ENCODE data around the gene ZNF398. TPM values are rescaled to one million over a fixed set of nuclear protein-coding genes. Genes with fewer than 3 reads are reported as not detected.

Gene ZNF398
- total RNA-seq, 4 donors from 2014 or later: 13.7 to 37.0 (median 28.1) TPM

DNA sequence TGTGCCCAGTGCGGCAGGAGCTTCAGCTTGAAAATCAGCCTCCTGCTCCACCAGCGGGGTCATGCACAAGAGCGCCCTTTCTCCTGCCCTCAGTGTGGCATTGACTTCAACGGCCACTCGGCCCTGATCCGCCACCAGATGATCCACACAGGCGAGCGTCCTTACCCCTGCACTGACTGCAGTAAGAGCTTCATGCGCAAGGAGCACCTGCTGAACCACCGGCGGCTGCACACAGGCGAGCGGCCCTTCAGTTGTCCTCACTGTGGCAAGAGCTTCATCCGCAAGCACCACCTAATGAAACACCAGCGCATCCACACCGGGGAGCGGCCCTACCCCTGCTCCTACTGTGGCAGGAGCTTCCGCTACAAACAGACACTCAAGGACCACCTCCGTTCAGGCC lies 32.0 kb downstream of the ZNF398 start:
- Histone ChIP-seq H3K4me1 (peaks cover 0 to 5% (median 0%) of the 10 kb centered on the region in 4 donors), H3K27ac (no peak overlapping the region), H3K4me3 (no peak overlapping the region), H3K27me3 (no peaks in the 10 kb centered on the region), H3K36me3 (peaks cover 0 to 44% (median 14%) of the 10 kb centered on the region in 4 donors), H3K9me3 (no peaks in the 10 kb centered on the region)
- DNase-seq: no peak
- in situ Hi-C loops (cut with MboI; ENCODE audit: low pct_ligation_motif_present in 1 of 4, low pct_unique_long_range_greater_than_20kb in 1 of 4, low sequenced_read_pairs in 3 of 4) (no loop called here), intact Hi-C loops (cut with DNase I; ENCODE audit: low total_unique reads) (no loop called here)
- 98% methylated on average over 19 of the region's 19 CpGs; no CpG with 5 or more reads in 1 of the 2 donors for WGBS, 2 donors (ENCODE audit: low coverage in 1 of 2)
- no peak for TF ChIP-seq POLR2A (IDR thresholded peaks at IDR 0.05)
- TF ChIP-seq POLR2AphosphoS5 (IDR thresholded peaks at IDR 0.05): no peak
- TF ChIP-seq CTCF (IDR thresholded peaks at IDR 0.05): no peak
- TF ChIP-seq EP300 (IDR thresholded peaks at IDR 0.05; ENCODE audit: low read depth): no peak

DNA sequence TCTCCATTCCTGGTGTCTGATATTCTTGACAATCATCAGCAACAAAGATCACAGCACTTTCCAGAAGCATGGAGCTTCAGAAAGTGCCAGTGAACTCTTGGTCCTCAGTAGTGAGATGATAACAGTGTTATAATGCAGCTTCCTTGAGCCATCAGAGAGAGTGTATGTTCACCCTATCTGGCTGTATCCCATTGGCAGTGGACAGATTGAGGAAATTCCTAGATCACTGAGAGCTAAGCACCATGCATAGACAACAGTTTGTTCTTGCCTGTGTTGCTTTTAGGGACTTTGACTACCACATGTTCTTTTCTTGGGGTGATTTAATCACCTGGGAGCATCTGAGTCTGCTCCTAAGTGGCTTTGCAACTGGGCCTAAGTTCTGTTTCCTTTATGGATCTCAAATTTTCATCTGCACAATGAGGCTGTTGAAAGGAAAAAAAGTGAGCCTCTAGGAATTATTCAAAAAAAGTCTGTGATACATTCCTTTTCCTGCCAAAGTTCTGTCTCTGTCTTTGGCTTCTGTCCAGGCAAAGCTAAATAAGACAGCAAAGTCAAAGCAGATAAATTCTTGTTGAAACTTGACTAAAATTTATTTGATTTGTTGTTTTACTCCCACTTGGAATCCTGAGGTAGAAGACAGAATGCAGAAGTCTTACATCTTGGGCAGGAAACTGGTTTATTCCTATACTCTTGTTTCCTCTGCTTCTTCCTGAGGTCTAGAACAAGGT lies 33.6 kb downstream of the ZNF398 start:
- H3K4me1 ChIP-seq: peaks cover 0 to 5% (median 0%) of the 10 kb centered on the region in 4 donors
- H3K36me3 ChIP-seq: peaks cover 0 to 41% (median 14%) of the 10 kb centered on the region in 4 donors
- H3K9me3 ChIP-seq: no peaks in the 10 kb centered on the region
- H3K27me3 ChIP-seq: no peaks in the 10 kb centered on the region
- DNase-seq: no peak
- intact Hi-C loops (cut with DNase I; ENCODE audit: low total_unique reads) (no loop called here), in situ Hi-C loops (cut with MboI; ENCODE audit: low pct_ligation_motif_present in 1 of 4, low pct_unique_long_range_greater_than_20kb in 1 of 4, low sequenced_read_pairs in 3 of 4) (no loop called here)
- no peak overlapping the region for H3K4me3 ChIP-seq
- H3K27ac ChIP-seq: no peak overlapping the region
- TF ChIP-seq POLR2AphosphoS5 (IDR thresholded peaks at IDR 0.05): no peak
- TF ChIP-seq CTCF (IDR thresholded peaks at IDR 0.05): no peak
- no peak for TF ChIP-seq EP300 (IDR thresholded peaks at IDR 0.05; ENCODE audit: low read depth)
- no peak for TF ChIP-seq POLR2A (IDR thresholded peaks at IDR 0.05)

DNA sequence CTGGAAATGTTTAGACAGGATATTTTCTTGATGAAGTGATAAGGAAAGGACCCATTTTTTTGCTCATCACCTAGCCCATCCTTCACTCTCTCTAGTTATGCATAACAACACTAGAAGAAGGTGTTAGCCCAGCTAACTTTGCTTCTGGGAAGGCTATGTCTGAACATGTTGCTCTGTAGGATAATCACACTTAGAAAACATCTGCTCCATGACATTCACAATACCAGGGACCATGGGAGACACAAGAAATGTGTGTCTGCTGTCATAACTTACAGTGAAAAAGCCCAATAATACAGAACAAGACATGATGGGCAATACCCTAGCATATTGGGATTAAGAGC lies 34.2 kb downstream of the ZNF398 start:
- no peak for DNase-seq
- intact Hi-C loops (cut with DNase I; ENCODE audit: low total_unique reads) (no loop called here), in situ Hi-C loops (cut with MboI; ENCODE audit: low pct_ligation_motif_present in 1 of 4, low pct_unique_long_range_greater_than_20kb in 1 of 4, low sequenced_read_pairs in 3 of 4) (no loop called here)
- Histone ChIP-seq H3K4me3 (no peak overlapping the region), H3K27me3 (no peaks in the 10 kb centered on the region), H3K9me3 (no peaks in the 10 kb centered on the region), H3K4me1 (peaks cover 0 to 5% (median 0%) of the 10 kb centered on the region in 4 donors), H3K36me3 (peaks cover 0 to 35% (median 12%) of the 10 kb centered on the region in 4 donors), H3K27ac (no peak overlapping the region)
- no peak for TF ChIP-seq CTCF (IDR thresholded peaks at IDR 0.05)

GRCh38 chr7:149184274-149184673 lies 37.0 kb downstream of the ZNF398 start:
- in situ Hi-C loops (cut with MboI; ENCODE audit: low pct_ligation_motif_present in 1 of 4, low pct_unique_long_range_greater_than_20kb in 1 of 4, low sequenced_read_pairs in 3 of 4): no loop called here
- no peak overlapping the region for H3K27ac ChIP-seq
- H3K4me3 ChIP-seq: no peak overlapping the region
- intact Hi-C loops (cut with DNase I; ENCODE audit: low total_unique reads): no loop called here
- no peaks in the 10 kb centered on the region for H3K27me3 ChIP-seq
- peaks cover 0 to 5% (median 0%) of the 10 kb centered on the region in 4 donors for H3K4me1 ChIP-seq
- TF ChIP-seq EP300 (IDR thresholded peaks at IDR 0.05; ENCODE audit: low read depth) (no peak), POLR2AphosphoS5 (IDR thresholded peaks at IDR 0.05) (no peak), CTCF (IDR thresholded peaks at IDR 0.05) (no peak), POLR2A (IDR thresholded peaks at IDR 0.05) (no peak)
- WGBS, 2 donors (ENCODE audit: low coverage in 1 of 2): 90 to 94% methylated on average over 5 to 6 of the region's 6 CpGs
- no peak for DNase-seq
- peaks cover 0 to 13% (median 5%) of the 10 kb centered on the region in 4 donors for H3K36me3 ChIP-seq
- no peaks in the 10 kb centered on the region for H3K9me3 ChIP-seq

Measured in transverse colon (tissue), 4 donors.